Naive thymus-derived CD8-positive, alpha-beta T cell (primary cell): ENCODE data around the gene SPTAN1. TPM values are rescaled to one million over a fixed set of nuclear protein-coding genes. Genes with fewer than 3 reads are reported as not detected.

Experiments
- ATAC-seq, 2 donors: fragments of 150-1000 bp; cut with Tn5 transposase in 1 of 2; sonication (Bioruptor Pico), chemical (Tn5 transposase) in 1 of 2; 1 replicate in 1 of 2; 2 replicates in 1 of 2; pipeline ENCODE4 v1.10.0; 2021; ENCODE audit warnings: mild to moderate bottlenecking in 2 of 2, moderate library complexity in 2 of 2
- POLR2A ChIA-PET: fragments of 350-600 bp; sonication (Branson Sonifier 250); formaldehyde crosslinking; loops from one replicate; lab custom pipeline; 2021; ENCODE audit warnings: antibody characterized with exemption; lab: Charles Lee
- DNase-seq, 10 donors: peaks; one replicate each; pipeline versions ENCODE4 v3.0.0 to v3.0.0-alpha.2; 2020 to 2022
- H3K27ac Mint-ChIP-seq, 10 donors: one replicate each; pipeline ENCODE4 v1.8.0; 2020 to 2022; ENCODE audit warnings: mild to moderate bottlenecking in 10 of 10, mixed read lengths in 10 of 10, moderate library complexity in 4 of 10, inconsistent platforms in 1 of 10
- H3K27me3 Mint-ChIP-seq, 5 donors: one replicate each; pipeline ENCODE4 v1.8.0; 2021 to 2022; ENCODE audit warnings: mixed read lengths in 5 of 5
- H3K36me3 Mint-ChIP-seq, 3 donors: one replicate each; pipeline ENCODE4 v1.8.0; 2020 to 2022; ENCODE audit warnings: mixed read lengths in 3 of 3, mild to moderate bottlenecking in 2 of 3, inconsistent platforms in 1 of 3
- H3K4me1 Mint-ChIP-seq, 4 donors: one replicate each; pipeline ENCODE4 v1.8.0; 2021 to 2022; ENCODE audit warnings: mixed read lengths in 4 of 4
- H3K4me3 Mint-ChIP-seq, 10 donors: one replicate each; pipeline ENCODE4 v1.8.0; 2020 to 2022; ENCODE audit warnings: mild to moderate bottlenecking in 10 of 10, mixed read lengths in 10 of 10, moderate library complexity in 6 of 10, inconsistent platforms in 1 of 10
- H3K9me3 Mint-ChIP-seq, 9 donors: one replicate each; pipeline ENCODE4 v1.8.0; 2020 to 2022; ENCODE audit warnings: mixed read lengths in 9 of 9, mild to moderate bottlenecking in 3 of 9, inconsistent platforms in 1 of 9, moderate library complexity in 1 of 9
- polyA plus RNA-seq, 3 donors: library from polyadenylated mRNA; unstranded; fragments of 300-500 nt; fragmentation: Illumina TruSeq; gene quantifications; one replicate each; pipeline ENCODE4 v1.2.3, GENCODE V29; 2021
- total RNA-seq, 8 experiments: library from RNA in 2 of 8; stranded (reverse) in 2 of 8; gene quantifications; one replicate each; pipeline ENCODE4 v1.2.3 and lab custom pipeline; 2021 to 2026

SPTAN1 gene
- total and polyA plus RNA-seq, 5 experiments from 2014 or later, result 38.2 to 402 (median 117) TPM

DNA sequence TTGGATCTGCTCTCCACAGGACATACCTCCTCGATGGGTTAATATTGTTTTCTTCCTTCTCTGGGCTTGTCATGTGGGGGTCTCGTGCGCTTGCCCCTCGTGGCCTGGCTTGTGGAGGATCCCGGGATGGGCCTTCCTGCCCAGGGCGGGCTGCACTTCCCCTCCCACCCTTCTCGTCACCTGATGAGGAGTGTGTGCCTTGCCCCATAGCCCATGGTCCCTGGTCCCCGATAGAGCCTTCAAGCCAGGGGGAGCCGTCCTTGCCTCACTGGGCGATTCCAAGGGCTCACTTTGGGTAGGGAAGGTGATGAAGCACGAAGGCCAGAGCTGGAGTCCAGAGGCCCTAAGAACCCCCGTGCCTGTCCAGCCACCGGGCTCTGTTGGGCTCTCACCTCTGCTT is 75.5 kb downstream of the SPTAN1 start:
- Mint-ChIP-seq H3K27ac (peak overlapping the region in 1 of 10 donors; percentile 66), H3K36me3 (peaks cover 0 to 87% (median 18%) of the 10 kb centered on the region in 3 donors), H3K27me3 (no peaks in the 10 kb centered on the region), H3K9me3 (no peaks in the 10 kb centered on the region), H3K4me3 (no peak overlapping the region), H3K4me1 (peaks cover 0 to 4% (median 0%) of the 10 kb centered on the region in 4 donors)
- no peak for DNase-seq
- POLR2A ChIA-PET, result no interaction called here
- ATAC-seq, result no peak

DNA sequence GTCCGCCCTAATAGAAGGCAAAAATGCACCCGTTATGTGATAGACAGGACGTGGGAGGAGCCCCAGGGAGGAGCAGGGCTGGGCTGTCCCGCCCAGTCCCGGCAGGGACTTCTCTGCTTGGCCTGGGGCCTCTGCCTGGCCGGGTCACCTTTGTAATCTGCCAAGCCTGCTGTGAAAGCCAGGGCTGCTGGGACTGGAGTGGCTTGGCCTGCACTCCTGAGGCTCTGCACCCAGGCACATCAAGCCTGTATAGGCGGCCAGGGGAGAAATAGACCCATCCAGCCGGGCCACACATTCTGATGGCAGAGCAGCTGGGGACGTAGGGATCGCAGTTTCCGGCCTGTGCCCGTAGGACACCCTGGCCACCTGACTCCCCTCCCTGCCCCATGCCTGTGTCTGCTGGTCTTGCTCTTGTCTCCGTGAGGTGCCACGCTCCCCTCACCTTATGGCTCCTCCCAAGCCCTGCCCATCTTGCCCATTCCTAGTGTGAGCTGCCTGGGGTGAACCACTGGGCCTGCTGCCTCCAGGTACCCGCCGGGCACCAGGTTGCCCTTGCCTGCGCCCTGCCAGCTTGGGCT is 76.2 kb downstream of the SPTAN1 start:
- Mint-ChIP-seq H3K36me3 (peaks cover 0 to 89% (median 19%) of the 10 kb centered on the region in 3 donors), H3K27me3 (no peaks in the 10 kb centered on the region), H3K9me3 (no peaks in the 10 kb centered on the region), H3K4me3 (no peak overlapping the region), H3K4me1 (peaks cover 0 to 4% (median 0%) of the 10 kb centered on the region in 4 donors), H3K27ac (peak overlapping the region in 2 of 10 donors; percentile 1 to 46)
- DNase-seq (peak in 1 of 10 donors; percentile 34), ATAC-seq (no peak)
- POLR2A ChIA-PET, result interaction anchor here (0.6 kb wide), 1 partner anchor 9 kb away, joined by 5 read pairs; no protein-coding TSS in a partner anchor

DNA sequence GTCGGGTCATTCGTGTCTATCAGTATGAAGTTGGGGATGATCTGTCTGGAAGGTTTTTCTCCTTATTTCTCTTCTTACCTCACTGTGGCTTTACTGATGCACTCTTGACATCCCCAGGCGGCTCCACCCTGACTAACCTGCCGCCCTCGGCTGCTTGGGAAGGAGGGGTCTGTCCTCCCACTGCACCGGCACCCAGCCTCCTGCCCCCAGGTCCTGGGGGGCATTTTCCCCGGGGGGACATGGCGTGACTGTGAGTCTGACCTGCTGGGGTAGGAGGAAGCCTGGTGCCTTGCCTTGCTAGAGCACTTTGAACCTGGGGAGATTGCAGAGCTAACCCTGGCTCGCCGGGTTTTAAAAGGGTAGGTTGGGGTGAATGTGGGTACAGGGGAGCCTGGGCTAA is 76.7 kb downstream of the SPTAN1 start:
- Mint-ChIP-seq H3K36me3 (peaks cover 0 to 92% (median 19%) of the 10 kb centered on the region in 3 donors), H3K9me3 (no peaks in the 10 kb centered on the region), H3K27me3 (no peaks in the 10 kb centered on the region), H3K27ac (peak overlapping the region in 2 of 10 donors; percentile 1 to 46), H3K4me1 (peaks cover 0 to 7% (median 0%) of the 10 kb centered on the region in 4 donors), H3K4me3 (no peak overlapping the region)
- POLR2A ChIA-PET, result no interaction called here
- ATAC-seq (no peak), DNase-seq (peak in 1 of 10 donors; percentile 4)

DNA sequence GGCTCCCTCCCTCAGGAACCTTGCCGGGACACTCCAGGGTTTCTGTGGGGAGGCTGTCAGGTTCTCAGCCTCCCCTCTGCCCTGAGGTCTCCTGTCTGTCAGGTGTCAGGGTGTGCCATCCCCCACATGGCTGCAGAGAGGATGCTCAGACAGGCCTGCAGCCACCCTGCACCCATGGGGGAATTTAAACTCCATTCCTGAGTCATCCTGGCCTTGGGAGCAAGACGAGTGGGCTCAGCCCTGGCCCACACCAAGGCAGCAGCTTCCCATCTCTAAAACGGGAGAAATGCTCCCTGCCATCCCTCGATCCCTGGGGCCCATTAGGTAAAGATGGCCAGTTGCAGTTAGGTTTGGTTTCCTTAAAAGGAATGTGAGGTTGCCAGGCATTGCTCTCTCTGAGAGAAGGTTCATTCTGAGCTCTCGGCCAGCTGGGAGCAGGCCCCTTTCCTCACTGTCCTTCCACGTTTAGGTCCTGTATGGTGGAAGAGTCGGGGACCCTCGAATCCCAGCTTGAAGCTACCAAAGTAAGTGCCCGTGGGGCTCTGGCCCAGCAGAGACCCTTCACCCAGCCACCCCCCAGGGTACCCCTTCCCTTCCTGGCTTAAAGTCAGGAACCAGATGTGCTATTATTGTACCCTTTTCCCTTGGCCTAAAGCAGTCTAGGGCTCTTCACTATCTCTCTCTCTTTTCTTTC is 77.6 kb downstream of the SPTAN1 start:
- Mint-ChIP-seq H3K27ac (peak overlapping the region in 2 of 10 donors; percentile 7 to 41), H3K9me3 (no peaks in the 10 kb centered on the region), H3K4me1 (peaks cover 0 to 7% (median 0%) of the 10 kb centered on the region in 4 donors), H3K4me3 (no peak overlapping the region), H3K36me3 (peaks cover 0 to 84% (median 15%) of the 10 kb centered on the region in 3 donors), H3K27me3 (no peaks in the 10 kb centered on the region)
- ATAC-seq, result no peak
- POLR2A ChIA-PET, result interaction anchor here (1.1 kb wide), 1 partner anchor 59 kb away, joined by 3 read pairs; the partner anchor contains the start of gene SET
- peak in 1 of 10 donors; percentile 43 for DNase-seq

DNA sequence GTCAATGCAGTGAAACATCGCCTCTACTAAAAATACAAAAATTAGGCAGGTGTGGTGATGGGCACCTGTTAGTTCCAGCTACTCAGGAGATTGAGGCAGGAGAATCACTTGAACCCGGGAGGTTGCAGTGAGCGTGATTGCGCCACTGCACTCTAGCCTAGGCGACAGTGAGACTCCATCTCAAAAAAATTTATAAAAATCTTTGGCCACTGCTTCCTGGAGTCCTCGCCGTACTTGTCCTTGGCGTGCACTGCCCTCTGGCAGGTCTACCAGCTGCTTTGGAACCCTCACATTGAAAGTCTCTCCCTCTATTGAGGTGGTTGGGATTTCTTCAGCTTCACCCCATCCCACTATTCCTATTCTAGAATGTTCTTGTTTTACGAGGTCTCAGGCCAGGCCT is 79.2 kb downstream of the SPTAN1 start:
- POLR2A ChIA-PET, result no interaction called here
- H3K27ac Mint-ChIP-seq, result no peak overlapping the region
- ATAC-seq, result no peak
- no peak overlapping the region for H3K4me3 Mint-ChIP-seq
- H3K4me1 Mint-ChIP-seq, result peaks cover 0 to 7% (median 0%) of the 10 kb centered on the region in 4 donors
- peak in 1 of 10 donors; percentile 24 for DNase-seq
- no peaks in the 10 kb centered on the region for H3K9me3 Mint-ChIP-seq
- no peaks in the 10 kb centered on the region for H3K27me3 Mint-ChIP-seq
- peaks cover 0 to 67% (median 8%) of the 10 kb centered on the region in 3 donors for H3K36me3 Mint-ChIP-seq

DNA sequence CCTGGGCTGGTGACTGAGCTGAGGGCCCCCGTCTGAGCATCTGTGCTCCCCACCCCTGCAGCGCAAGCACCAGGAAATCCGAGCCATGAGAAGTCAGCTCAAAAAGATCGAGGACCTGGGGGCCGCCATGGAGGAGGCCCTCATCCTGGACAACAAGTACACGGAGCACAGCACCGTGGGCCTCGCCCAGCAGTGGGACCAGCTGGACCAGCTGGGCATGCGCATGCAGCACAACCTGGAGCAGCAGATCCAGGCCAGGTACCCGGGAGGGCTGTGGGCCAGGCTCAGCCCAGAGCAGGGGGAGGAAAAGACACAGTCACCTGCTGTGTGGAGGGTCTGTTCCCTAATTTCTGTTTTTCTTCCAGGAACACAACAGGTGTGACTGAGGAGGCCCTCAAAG is 79.7 kb downstream of the SPTAN1 start:
- Mint-ChIP-seq H3K4me3 (no peak overlapping the region), H3K9me3 (no peaks in the 10 kb centered on the region), H3K36me3 (peaks cover 0 to 63% (median 8%) of the 10 kb centered on the region in 3 donors), H3K27ac (no peak overlapping the region), H3K4me1 (peaks cover 0 to 7% (median 0%) of the 10 kb centered on the region in 4 donors), H3K27me3 (no peaks in the 10 kb centered on the region)
- POLR2A ChIA-PET, result interaction anchor here (0.6 kb wide), 1 partner anchor 111 kb away, joined by 4 read pairs; no protein-coding TSS in a partner anchor
- ATAC-seq (no peak), DNase-seq (peak in 1 of 10 donors; percentile 38)

DNA sequence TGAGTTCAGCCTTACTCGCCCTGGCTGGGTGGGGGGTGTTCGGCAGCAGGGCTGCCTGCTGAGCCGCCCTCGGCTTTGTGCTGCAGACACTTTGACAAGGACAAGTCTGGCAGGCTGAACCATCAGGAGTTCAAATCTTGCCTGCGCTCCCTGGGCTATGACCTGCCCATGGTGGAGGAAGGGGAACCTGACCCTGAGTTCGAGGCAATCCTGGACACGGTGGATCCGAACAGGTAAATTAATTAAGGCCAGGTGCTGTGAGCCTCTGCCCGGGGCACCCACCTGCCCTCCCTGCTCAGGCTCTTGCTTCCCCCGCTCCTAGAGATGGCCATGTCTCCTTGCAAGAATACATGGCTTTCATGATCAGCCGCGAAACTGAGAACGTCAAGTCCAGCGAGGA is 80.1 kb downstream of the SPTAN1 start:
- H3K27ac Mint-ChIP-seq, result no peak overlapping the region
- ATAC-seq (no peak), DNase-seq (peak in 1 of 10 donors; percentile 55)
- POLR2A ChIA-PET, result interaction anchor here (0.6 kb wide), 1 partner anchor 111 kb away, joined by 4 read pairs; no protein-coding TSS in a partner anchor
- H3K4me3 Mint-ChIP-seq, result no peak overlapping the region
- peaks cover 0 to 59% (median 8%) of the 10 kb centered on the region in 3 donors for H3K36me3 Mint-ChIP-seq
- peaks cover 0 to 7% (median 0%) of the 10 kb centered on the region in 4 donors for H3K4me1 Mint-ChIP-seq
- no peaks in the 10 kb centered on the region for H3K27me3 Mint-ChIP-seq
- H3K9me3 Mint-ChIP-seq, result no peaks in the 10 kb centered on the region

DNA sequence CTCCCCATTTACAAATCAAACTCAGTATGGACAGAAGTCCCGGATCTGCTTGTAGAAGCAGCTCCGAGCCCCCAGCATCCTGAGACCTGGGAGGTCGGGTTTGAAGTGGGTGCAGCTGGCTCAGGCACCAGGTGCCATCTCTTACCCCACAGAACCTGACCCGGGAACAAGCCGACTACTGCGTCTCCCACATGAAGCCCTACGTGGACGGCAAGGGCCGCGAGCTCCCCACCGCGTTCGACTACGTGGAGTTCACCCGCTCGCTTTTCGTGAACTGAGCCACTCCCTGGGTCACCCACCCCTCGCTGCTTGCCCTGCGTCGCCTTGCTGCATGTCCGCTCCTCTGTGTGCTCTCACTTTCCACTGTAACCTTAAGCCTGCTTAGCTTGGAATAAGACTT is 80.7 kb downstream of the SPTAN1 start:
- H3K4me3 Mint-ChIP-seq, result no peak overlapping the region
- POLR2A ChIA-PET, result interaction anchor here (0.6 kb wide), 1 partner anchor 115 kb away, joined by 3 read pairs; no protein-coding TSS in a partner anchor

DNA sequence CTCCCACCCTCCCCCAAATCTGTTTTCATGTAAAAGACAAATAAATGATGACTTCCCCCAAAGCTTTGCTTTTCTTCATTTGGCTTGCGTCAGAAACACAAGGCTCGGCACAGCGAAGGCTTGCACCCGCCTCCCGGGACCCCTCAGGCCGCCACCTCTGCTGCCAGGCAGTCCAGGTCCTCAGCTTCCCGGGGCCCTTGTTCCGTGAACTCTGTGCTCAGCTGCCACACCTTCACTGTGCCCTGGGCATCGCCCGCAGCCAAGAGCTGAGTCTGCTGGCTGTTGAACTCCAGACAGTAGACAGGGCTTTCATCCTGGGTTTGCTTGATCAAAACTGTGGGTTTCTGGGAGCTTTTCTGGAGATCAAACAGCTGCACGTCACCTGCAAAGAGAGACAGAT is 81.2 kb downstream of the SPTAN1 start:
- ATAC-seq (no peak), DNase-seq (peak in 1 of 10 donors; percentile 2)
- H3K4me3 Mint-ChIP-seq, result no peak overlapping the region
- POLR2A ChIA-PET, result interaction anchor here (0.6 kb wide), 1 partner anchor 115 kb away, joined by 3 read pairs; no protein-coding TSS in a partner anchor
- H3K4me1 Mint-ChIP-seq, result peaks cover 0 to 7% (median 0%) of the 10 kb centered on the region in 4 donors
- no peaks in the 10 kb centered on the region for H3K9me3 Mint-ChIP-seq
- peaks cover 0 to 51% (median 8%) of the 10 kb centered on the region in 3 donors for H3K36me3 Mint-ChIP-seq
- H3K27me3 Mint-ChIP-seq, result no peaks in the 10 kb centered on the region
- peak overlapping the region in 1 of 10 donors; percentile 51 for H3K27ac Mint-ChIP-seq

More for the DNA sequence above, 80.7 kb downstream of the SPTAN1 start:
- peaks cover 0 to 7% (median 0%) of the 10 kb centered on the region in 4 donors for H3K4me1 Mint-ChIP-seq
- H3K27me3 Mint-ChIP-seq, result no peaks in the 10 kb centered on the region
- DNase-seq, result peak in 1 of 10 donors; percentile 26
- H3K9me3 Mint-ChIP-seq, result no peaks in the 10 kb centered on the region
- no peak for ATAC-seq
- H3K36me3 Mint-ChIP-seq, result peaks cover 0 to 53% (median 8%) of the 10 kb centered on the region in 3 donors
- H3K27ac Mint-ChIP-seq, result peak overlapping the region in 2 of 10 donors; percentile 51 to 66

DNA sequence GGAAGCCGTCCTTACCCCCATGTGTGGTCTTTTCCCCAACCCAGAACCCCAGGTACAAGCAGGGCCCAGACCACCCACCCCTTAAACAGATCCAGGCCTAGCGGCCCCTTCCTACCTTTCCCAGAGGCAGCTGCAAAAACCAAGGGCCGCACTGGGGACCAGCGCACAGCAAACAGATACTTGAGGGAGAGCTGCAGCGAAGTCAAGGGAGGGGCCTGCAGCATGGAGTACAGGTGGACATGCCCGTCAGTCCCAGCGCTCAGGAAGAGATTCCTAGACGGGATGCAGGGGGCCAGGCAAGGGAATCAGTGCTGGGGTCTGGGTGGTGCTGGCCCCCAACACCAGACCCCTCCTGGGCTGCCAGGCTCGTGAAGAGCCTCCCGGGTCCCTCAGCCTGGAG is 81.7 kb downstream of the SPTAN1 start:
- H3K36me3 Mint-ChIP-seq, result peaks cover 0 to 46% (median 8%) of the 10 kb centered on the region in 3 donors

DNA sequence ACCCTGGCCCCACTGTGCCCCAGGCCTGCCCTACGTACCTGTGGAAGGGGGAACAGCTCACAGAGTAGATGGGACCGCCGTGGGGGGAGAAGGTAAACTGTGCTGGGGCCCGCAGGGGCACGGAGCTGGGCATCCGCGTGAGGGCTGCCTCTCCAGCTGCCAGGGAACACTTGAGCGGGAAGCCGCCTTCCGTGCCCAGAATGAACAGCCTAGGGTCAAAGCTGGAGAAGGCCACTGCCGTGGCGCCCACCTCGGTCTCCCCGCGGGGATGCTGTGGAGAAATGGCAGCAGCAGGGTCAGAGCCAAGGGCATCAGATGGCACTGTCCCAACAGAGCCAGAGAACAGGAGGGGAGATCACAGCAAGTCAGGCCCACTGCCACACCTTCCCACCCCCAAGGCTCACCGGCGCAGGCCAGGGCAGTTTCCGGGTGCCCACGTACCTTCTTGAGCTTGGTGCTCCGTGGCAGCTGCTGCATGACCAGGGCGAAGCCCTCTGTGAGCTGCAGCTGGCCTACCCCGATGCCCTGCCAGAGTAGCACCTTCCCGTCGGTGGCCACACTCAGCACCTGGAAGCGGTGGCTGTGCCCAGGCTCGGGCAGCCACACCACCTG is 82.4 kb downstream of the SPTAN1 start:
- Mint-ChIP-seq H3K4me1 (peaks cover 0 to 4% (median 0%) of the 10 kb centered on the region in 4 donors), H3K27me3 (no peaks in the 10 kb centered on the region), H3K27ac (peak overlapping the region in 3 of 10 donors; percentile 40 to 60 (median 51)), H3K4me3 (no peak overlapping the region), H3K9me3 (no peaks in the 10 kb centered on the region), H3K36me3 (peaks cover 0 to 40% (median 7%) of the 10 kb centered on the region in 3 donors)
- ATAC-seq, result peak in 1 of 2 donors; percentile 21
- POLR2A ChIA-PET, result no interaction called here
- DNase-seq, result peak in 1 of 10 donors; percentile 42

More for the DNA sequence above, 81.7 kb downstream of the SPTAN1 start:
- no peaks in the 10 kb centered on the region for H3K9me3 Mint-ChIP-seq
- no peaks in the 10 kb centered on the region for H3K27me3 Mint-ChIP-seq
- DNase-seq (peak in 1 of 10 donors; percentile 49), ATAC-seq (no peak)
- peaks cover 0 to 5% (median 0%) of the 10 kb centered on the region in 4 donors for H3K4me1 Mint-ChIP-seq
- H3K4me3 Mint-ChIP-seq, result no peak overlapping the region
- H3K27ac Mint-ChIP-seq, result peak overlapping the region in 2 of 10 donors; percentile 30 to 51
- POLR2A ChIA-PET, result no interaction called here
